ENCODE measurements around the gene ZNF76.

The ZNF76 gene

GRCh38 chr6:35231563-35231962 lies 28.0 kb upstream of the ZNF76 start:
- H3K4me3 ChIP-seq (ENCODE audit: low read depth, low read length) = no peak overlapping the region
- DNase-seq (ENCODE audit: low read depth) = no peak

GRCh38 chr6:35234901-35235300 lies 24.6 kb upstream of the ZNF76 start:
- DNase-seq (ENCODE audit: low read depth) = no peak
- H3K4me3 ChIP-seq (ENCODE audit: low read depth, low read length) = no peak overlapping the region

DNA sequence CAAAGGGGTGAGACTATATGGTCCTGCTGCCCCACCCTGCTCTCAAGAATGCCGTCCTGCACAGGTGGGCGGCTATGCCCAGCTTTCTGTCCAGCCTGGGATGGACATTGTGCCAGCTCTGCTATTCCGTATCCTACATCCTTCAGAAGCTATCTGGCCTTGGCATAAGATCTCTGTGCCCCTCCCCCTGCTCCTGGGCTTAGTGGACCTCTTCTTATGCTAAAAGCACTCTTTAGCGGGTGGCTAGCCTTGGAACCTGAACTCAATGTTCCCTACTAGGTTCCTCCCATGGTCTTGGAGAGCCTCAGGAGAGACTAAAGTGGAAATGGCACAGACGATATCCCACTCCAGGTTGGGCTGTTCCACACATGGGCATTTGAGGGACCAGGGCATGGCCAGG lies 23.3 kb upstream of the ZNF76 start:
- DNase-seq (ENCODE audit: low read depth) = no peak
- H3K4me3 ChIP-seq (ENCODE audit: low read depth, low read length) = no peak overlapping the region

- no peak for DNase-seq (ENCODE audit: low read depth)
- H3K4me3 ChIP-seq (ENCODE audit: low read depth, low read length) = no peak overlapping the region
These were observed 22.1 kb upstream of the ZNF76 start for GRCh38 chr6:35237476-35237875.

- peak; percentile 30 for DNase-seq (ENCODE audit: low read depth)
- no peak overlapping the region for H3K4me3 ChIP-seq (ENCODE audit: low read depth, low read length)
These were observed 20.7 kb upstream of the ZNF76 start for GRCh38 chr6:35238843-35239289.

DNA sequence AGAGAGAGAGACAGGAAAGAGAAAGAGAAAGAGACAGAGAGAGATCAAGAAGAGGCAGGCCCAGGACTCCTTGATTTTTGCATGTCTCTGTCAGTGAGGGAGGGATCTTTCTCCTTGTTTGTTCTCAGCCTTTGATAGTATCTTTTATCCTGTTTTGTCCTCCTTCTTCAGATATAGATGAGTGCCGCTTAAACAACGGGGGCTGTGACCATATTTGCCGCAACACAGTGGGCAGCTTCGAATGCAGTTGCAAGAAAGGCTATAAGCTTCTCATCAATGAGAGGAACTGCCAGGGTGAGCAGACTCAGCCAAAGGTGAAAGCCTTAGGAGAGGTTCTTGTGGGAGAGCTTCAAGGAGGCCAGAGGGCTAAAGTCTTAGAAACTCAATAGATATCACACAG lies 20.0 kb upstream of the ZNF76 start:
- no peak overlapping the region for H3K4me3 ChIP-seq (ENCODE audit: low read depth, low read length)
- DNase-seq (ENCODE audit: low read depth) = no peak

GRCh38 chr6:35240838-35241801 lies 18.4 kb upstream of the ZNF76 start:
- no peak overlapping the region for H3K4me3 ChIP-seq (ENCODE audit: low read depth, low read length)
- DNase-seq (ENCODE audit: low read depth) = no peak

DNA sequence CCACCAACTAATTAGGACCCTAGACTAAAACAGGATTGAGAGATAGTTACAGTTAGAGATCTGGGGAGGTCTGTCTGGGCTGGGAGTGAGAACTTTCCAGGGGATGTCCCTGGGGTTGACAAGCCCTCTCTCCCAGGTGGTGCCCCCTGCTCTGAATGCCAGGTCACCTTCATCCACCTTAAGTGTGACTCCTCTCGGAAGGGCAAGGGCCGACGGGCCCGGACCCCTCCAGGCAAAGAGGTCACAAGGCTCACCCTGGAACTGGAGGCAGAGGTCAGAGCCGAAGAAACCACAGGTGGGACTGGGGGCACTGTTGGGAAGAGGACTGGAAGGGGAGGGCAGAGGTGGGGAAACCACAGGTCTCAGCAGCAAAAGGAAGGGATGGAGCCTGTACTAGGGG lies 17.0 kb upstream of the ZNF76 start:
- no peak overlapping the region for H3K4me3 ChIP-seq (ENCODE audit: low read depth, low read length)

DNA sequence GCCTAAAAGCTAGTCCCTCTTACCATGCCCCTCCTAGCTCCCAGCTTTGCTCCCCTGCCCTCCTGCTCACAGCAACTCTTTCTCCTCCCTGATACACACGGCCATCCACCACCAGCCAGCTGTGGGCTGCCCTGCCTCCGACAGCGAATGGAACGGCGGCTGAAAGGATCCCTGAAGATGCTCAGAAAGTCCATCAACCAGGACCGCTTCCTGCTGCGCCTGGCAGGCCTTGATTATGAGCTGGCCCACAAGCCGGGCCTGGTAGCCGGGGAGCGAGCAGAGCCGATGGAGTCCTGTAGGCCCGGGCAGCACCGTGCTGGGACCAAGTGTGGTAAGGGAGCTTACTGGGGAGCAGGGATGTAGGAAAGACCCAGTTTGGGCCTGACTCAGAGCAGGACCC lies 16.6 kb upstream of the ZNF76 start:
- H3K4me3 ChIP-seq (ENCODE audit: low read depth, low read length) = no peak overlapping the region
- no peak for DNase-seq (ENCODE audit: low read depth)

More for the DNA sequence above, 17.0 kb upstream of the ZNF76 start:
- no peak for DNase-seq (ENCODE audit: low read depth)

DNA sequence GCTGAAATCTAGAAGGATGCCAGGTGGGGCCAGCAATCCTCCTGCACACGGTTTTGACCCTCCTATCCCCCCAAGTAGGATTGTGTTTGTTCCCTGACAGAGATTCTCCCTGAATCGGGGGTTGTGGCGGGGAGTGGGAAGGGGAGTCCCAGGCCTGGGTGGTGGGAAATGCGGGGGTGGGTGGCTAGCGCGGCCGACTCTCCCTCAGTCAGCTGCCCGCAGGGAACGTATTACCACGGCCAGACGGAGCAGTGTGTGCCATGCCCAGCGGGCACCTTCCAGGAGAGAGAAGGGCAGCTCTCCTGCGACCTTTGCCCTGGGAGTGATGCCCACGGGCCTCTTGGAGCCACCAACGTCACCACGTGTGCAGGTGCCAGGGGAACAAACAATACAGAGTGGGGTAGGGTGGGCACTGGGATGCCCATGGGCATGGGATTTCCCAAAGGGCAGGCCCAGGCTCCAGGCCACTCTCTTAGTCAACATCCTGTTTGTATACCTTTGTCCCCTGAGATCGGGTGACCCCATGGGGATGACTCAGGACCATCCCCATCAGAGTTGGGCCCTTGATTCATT lies 16.1 kb upstream of the ZNF76 start:
- H3K4me3 ChIP-seq (ENCODE audit: low read depth, low read length) = no peak overlapping the region
- no peak for DNase-seq (ENCODE audit: low read depth)

DNA sequence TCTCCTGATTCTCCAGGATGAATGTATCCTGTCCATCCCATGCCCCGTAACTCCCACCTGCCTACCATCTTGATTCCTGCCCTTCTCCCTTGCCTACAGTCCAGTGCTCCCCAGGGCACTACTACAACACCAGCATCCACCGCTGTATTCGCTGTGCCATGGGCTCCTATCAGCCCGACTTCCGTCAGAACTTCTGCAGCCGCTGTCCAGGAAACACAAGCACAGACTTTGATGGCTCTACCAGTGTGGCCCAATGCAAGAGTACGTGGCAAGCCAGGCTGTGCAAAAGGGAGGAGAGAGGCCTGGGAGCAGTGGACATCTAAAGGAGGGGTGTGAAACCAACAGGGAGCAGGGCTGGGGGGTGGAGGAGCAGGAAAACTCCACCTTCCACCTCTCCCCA lies 15.0 kb upstream of the ZNF76 start:
- no peak overlapping the region for H3K4me3 ChIP-seq (ENCODE audit: low read depth, low read length)

DNA sequence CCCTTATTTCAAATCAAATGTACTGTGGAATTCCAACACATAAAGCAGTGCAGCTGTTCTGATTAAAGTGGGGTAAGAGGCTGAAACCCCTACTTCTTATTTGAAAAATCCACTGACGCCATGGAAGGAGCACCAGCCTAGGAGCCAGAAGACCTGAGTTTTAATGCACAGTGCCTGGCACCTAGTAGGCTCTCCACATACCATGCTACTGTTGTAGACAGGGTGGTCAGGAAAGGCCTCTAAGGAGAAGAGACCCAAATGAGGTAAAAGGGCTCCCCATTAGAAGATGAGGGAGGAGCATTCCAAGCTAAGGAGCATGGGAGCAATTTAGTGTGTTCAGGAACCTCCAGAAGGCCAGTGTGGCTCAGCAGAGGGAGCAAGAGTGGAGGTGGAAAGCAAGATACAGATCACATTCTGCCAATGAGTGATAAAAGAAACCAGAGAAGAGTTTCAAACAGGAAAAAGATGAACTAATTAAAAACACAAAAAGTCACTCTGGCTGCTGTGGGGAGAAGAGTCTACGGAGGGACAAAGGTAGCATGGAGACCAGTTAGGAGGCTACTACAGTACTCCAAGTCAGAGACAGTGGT lies 11.8 kb upstream of the ZNF76 start:
- DNase-seq (ENCODE audit: low read depth) = no peak
- no peak overlapping the region for H3K4me3 ChIP-seq (ENCODE audit: low read depth, low read length)

More for the DNA sequence above, 15.0 kb upstream of the ZNF76 start:
- no peak for DNase-seq (ENCODE audit: low read depth)

DNA sequence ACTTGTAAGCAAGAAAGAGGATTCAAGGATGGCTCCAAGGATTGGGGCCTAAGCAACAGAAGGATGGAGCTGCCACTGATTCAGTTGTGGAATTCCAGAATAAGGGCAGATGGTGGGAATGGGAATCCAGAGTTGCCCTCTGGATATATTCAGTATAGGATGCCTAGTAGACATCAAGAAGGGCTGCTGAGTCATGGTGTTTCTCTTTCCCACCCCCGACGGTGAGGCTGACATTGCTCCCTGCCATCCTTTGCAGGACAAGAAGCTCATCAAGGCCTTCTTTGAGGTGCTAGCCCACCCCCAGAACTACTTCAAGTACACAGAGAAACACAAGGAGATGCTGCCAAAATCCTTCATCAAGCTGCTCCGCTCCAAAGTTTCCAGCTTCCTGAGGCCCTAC lies 11.2 kb upstream of the ZNF76 start:
- no peak overlapping the region for H3K4me3 ChIP-seq (ENCODE audit: low read depth, low read length)
- DNase-seq (ENCODE audit: low read depth) = no peak

GRCh38 chr6:35248965-35249364 lies 10.6 kb upstream of the ZNF76 start:
- no peak overlapping the region for H3K4me3 ChIP-seq (ENCODE audit: low read depth, low read length)
- no peak for DNase-seq (ENCODE audit: low read depth)

GRCh38 chr6:35251949-35252348 lies 7.6 kb upstream of the ZNF76 start:
- no peak overlapping the region for H3K4me3 ChIP-seq (ENCODE audit: low read depth, low read length)
- no peak for DNase-seq (ENCODE audit: low read depth)

- no peak overlapping the region for H3K4me3 ChIP-seq (ENCODE audit: low read depth, low read length)
- no peak for DNase-seq (ENCODE audit: low read depth)
These were observed 6.3 kb upstream of the ZNF76 start for GRCh38 chr6:35253249-35253648.

- H3K4me3 ChIP-seq (ENCODE audit: low read depth, low read length) = peak overlapping the region; percentile 90
- no peak for DNase-seq (ENCODE audit: low read depth)
These were observed 1.2 kb upstream of the ZNF76 start for GRCh38 chr6:35258336-35258735.

- H3K4me3 ChIP-seq (ENCODE audit: low read depth, low read length) = peak overlapping the region; percentile 90
- peak; percentile 22 for DNase-seq (ENCODE audit: low read depth)
These were observed 709 bp upstream of the ZNF76 start for GRCh38 chr6:35258858-35259193.

DNA sequence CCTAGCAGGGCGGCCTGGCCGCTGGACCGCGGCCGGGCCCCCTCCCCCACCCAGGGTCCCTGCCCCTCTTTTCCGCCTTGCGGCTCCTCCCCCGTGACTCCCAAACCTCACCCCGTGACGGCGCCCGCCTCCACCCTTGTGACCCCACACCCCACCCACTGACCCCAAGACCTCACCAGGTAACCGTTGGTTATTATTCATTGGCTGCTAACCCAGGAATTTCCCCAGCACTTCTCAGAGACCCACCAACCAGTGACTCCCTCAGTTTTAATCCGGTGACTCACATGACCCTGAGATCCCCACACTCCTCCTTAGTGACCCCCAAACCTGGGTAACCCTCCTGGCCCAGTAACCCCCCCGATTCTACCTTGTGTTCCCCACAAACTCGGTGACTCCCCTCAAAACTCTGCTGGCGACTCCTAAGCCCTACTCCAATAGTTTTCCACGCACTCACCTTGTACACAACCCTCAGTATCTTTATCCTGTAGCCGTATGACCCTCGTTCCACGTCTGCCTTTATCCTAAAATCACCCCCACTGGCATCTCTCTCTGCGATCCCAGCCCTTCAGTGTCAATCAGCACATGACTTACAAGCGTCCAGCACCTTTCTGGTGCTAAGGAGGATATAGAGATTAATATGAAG lies 534 bp downstream of the ZNF76 start:
- peak overlapping the region; percentile 90 for H3K4me3 ChIP-seq (ENCODE audit: low read depth, low read length)
- DNase-seq (ENCODE audit: low read depth) = no peak

Measured in skeletal muscle cell (primary cell).